ENCODE data around the gene CEP112.

Gene CEP112

GRCh38 chr17:65703891-65704290, 488.0 kb downstream of the CEP112 start:
- TF ChIP-seq TSHZ2 (CRISPR knock-in tag; IDR thresholded peaks at IDR 0.05) = no peak
- no peak for TF ChIP-seq ZFP3 (CRISPR knock-in tag; IDR thresholded peaks at IDR 0.05)
- no peak for TF ChIP-seq PATZ1 (CRISPR knock-in tag; IDR thresholded peaks at IDR 0.05; ENCODE audit: borderline replicate concordance)
- no peak for TF ChIP-seq CSDC2 (CRISPR knock-in tag; IDR thresholded peaks at IDR 0.05)
- TF ChIP-seq ESRRG (CRISPR knock-in tag; IDR thresholded peaks at IDR 0.05) = no peak
- no peak for TF ChIP-seq RARB (CRISPR knock-in tag; IDR thresholded peaks at IDR 0.05)
- no peak for TF ChIP-seq ISL1 (CRISPR knock-in tag; IDR thresholded peaks at IDR 0.05)
- TF ChIP-seq PPARA (CRISPR knock-in tag; IDR thresholded peaks at IDR 0.05; ENCODE audit: borderline replicate concordance) = no peak
- no peak for TF ChIP-seq ZC3H10 (CRISPR knock-in tag; IDR thresholded peaks at IDR 0.05)
- no peak for TF ChIP-seq ARNTL (CRISPR knock-in tag; IDR thresholded peaks at IDR 0.05; ENCODE audit: borderline replicate concordance, low read depth)
- TF ChIP-seq, protein P1, sequence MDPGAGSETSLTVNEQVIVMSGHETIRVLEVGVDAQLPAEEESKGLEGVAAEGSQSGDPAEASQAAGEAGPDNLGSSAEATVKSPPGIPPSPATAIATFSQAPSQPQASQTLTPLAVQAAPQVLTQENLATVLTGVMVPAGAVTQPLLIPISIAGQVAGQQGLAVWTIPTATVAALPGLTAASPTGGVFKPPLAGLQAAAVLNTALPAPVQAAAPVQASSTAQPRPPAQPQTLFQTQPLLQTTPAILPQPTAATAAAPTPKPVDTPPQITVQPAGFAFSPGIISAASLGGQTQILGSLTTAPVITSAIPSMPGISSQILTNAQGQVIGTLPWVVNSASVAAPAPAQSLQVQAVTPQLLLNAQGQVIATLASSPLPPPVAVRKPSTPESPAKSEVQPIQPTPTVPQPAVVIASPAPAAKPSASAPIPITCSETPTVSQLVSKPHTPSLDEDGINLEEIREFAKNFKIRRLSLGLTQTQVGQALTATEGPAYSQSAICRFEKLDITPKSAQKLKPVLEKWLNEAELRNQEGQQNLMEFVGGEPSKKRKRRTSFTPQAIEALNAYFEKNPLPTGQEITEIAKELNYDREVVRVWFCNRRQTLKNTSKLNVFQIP (CRISPR knock-in tag; IDR thresholded peaks at IDR 0.05; ENCODE audit: borderline replicate concordance, low read depth) = no peak
- no peak for TF ChIP-seq SNAI2 (CRISPR knock-in tag; IDR thresholded peaks at IDR 0.05)
- no peak for TF ChIP-seq GLIS3 (CRISPR knock-in tag; IDR thresholded peaks at IDR 0.05)
- no peak for TF ChIP-seq CSRNP3 (CRISPR knock-in tag; IDR thresholded peaks at IDR 0.05)
- no peak for TF ChIP-seq ZFP30 (CRISPR knock-in tag; IDR thresholded peaks at IDR 0.05)
- no peak for TF ChIP-seq ZNF70 (CRISPR knock-in tag; IDR thresholded peaks at IDR 0.05)
- ATAC-seq = no peak

- no peak for TF ChIP-seq PATZ1 (CRISPR knock-in tag; IDR thresholded peaks at IDR 0.05; ENCODE audit: borderline replicate concordance)
- TF ChIP-seq GLIS3 (CRISPR knock-in tag; IDR thresholded peaks at IDR 0.05) = no peak
- TF ChIP-seq TCF4 (CRISPR knock-in tag; IDR thresholded peaks at IDR 0.05; ENCODE audit: borderline replicate concordance) = no peak
- TF ChIP-seq ZNF70 (CRISPR knock-in tag; IDR thresholded peaks at IDR 0.05) = no peak
- no peak for TF ChIP-seq CSDC2 (CRISPR knock-in tag; IDR thresholded peaks at IDR 0.05)
- TF ChIP-seq ISL1 (CRISPR knock-in tag; IDR thresholded peaks at IDR 0.05) = no peak
- no peak for TF ChIP-seq ZNF565 (CRISPR knock-in tag; conservative IDR thresholded peaks at IDR 0.05; ENCODE audit: low read depth)
- no peak for TF ChIP-seq ZNF8 (CRISPR knock-in tag; IDR thresholded peaks at IDR 0.05)
- no peak for TF ChIP-seq ESRRG (CRISPR knock-in tag; IDR thresholded peaks at IDR 0.05)
- ATAC-seq = no peak
These were observed 492.5 kb downstream of the CEP112 start for GRCh38 chr17:65699459-65699858.

DNA sequence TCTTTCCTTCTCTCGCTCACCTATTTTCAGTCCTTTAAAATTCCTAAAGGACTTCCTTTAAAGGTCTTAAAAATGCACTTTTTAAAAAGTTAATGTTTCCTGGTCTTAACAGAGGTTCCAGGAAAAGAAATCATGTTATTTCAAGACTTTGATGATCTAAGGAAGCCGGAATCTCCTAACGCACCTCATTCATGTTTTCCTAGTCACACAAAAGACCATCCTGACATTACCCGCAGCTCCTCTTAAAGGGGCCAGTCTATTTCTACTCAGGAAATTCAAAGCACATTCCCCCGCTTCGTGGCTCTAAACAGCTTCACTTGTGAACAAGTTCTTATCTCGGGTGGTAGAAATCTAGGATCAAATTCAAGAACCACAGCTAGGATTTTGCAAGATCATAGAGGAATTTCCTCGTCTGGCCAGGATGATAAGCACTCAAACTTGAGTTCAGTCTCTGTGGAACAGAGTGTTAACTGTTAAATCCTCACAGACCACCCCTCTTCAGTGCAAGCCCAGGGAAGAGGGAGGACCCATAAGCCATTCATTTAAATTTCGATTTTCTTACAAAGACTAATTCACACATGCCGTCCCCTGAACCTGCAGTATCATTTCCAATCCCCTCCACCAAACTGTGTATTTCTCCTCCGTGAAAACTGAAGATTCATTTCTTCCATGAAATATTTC, 493.4 kb downstream of the CEP112 start:
- TF ChIP-seq ZNF8 (CRISPR knock-in tag; IDR thresholded peaks at IDR 0.05) (no peak), ARNTL (CRISPR knock-in tag; IDR thresholded peaks at IDR 0.05; ENCODE audit: borderline replicate concordance, low read depth) (no peak)
- ATAC-seq = peak; percentile 60
